ENCODE data around the gene WNT7A.

WNT7A gene

GRCh38 chr3:13792051-13792490, 87.8 kb downstream of the WNT7A start:
- TF ChIP-seq CTCF (IDR thresholded peaks at IDR 0.05; ENCODE audit: low read length) = no peak
- no peak for TF ChIP-seq EZH2 (IDR thresholded peaks at IDR 0.05; ENCODE audit: borderline replicate concordance, low read length)
- Histone ChIP-seq H3K9me2 (ENCODE audit: low read depth, low read length) (no peaks in the 10 kb centered on the region), H3K4me1 (ENCODE audit: insufficient read depth, low read length, severe bottlenecking) (no peaks in the 10 kb centered on the region), H3K79me2 (ENCODE audit: insufficient read depth, low read length) (no peaks in the 10 kb centered on the region), H3K4me2 (ENCODE audit: low read length) (no peak overlapping the region), H3K4me3 (ENCODE audit: low read depth, low read length, poor library complexity, severe bottlenecking) (no peak overlapping the region), H3K27ac (ENCODE audit: low read depth, low read length, poor library complexity, severe bottlenecking) (no peak overlapping the region), H3K36me3 (ENCODE audit: insufficient read depth, low read length) (no peaks in the 10 kb centered on the region), H3K27me3 (ENCODE audit: insufficient read depth, low read length) (peaks cover 5% of the 10 kb centered on the region; the same call in 1 of the 2 replicates), H3F3A (ENCODE audit: insufficient read depth, low read length) (no peaks in the 10 kb centered on the region), H3K9me3 (ENCODE audit: low read length) (no peaks in the 10 kb centered on the region), H2AFZ (ENCODE audit: low read length) (no peak overlapping the region), H3K9ac (ENCODE audit: low read length) (no peak overlapping the region), H4K20me1 (ENCODE audit: insufficient read depth, low read length) (no peaks in the 10 kb centered on the region)

- no peak for TF ChIP-seq EZH2 (IDR thresholded peaks at IDR 0.05; ENCODE audit: borderline replicate concordance, low read length)
- no peak for TF ChIP-seq CTCF (IDR thresholded peaks at IDR 0.05; ENCODE audit: low read length)
- no peaks in the 10 kb centered on the region for H3K9me3 ChIP-seq (ENCODE audit: low read length)
- H4K20me1 ChIP-seq (ENCODE audit: insufficient read depth, low read length) = no peaks in the 10 kb centered on the region
- no peak overlapping the region for H3K9ac ChIP-seq (ENCODE audit: low read length)
- no peaks in the 10 kb centered on the region for H3K9me2 ChIP-seq (ENCODE audit: low read depth, low read length)
- H3K4me3 ChIP-seq (ENCODE audit: low read depth, low read length, poor library complexity, severe bottlenecking) = no peak overlapping the region
- no peaks in the 10 kb centered on the region for H3K79me2 ChIP-seq (ENCODE audit: insufficient read depth, low read length)
- H3K4me1 ChIP-seq (ENCODE audit: insufficient read depth, low read length, severe bottlenecking) = no peaks in the 10 kb centered on the region
- no peaks in the 10 kb centered on the region for H3K36me3 ChIP-seq (ENCODE audit: insufficient read depth, low read length)
- no peak overlapping the region for H3K27ac ChIP-seq (ENCODE audit: low read depth, low read length, poor library complexity, severe bottlenecking)
- H3F3A ChIP-seq (ENCODE audit: insufficient read depth, low read length) = no peaks in the 10 kb centered on the region
- H3K27me3 ChIP-seq (ENCODE audit: insufficient read depth, low read length) = peaks cover 5% of the 10 kb centered on the region; the same call in 1 of the 2 replicates
- H3K4me2 ChIP-seq (ENCODE audit: low read length) = no peak overlapping the region
- H2AFZ ChIP-seq (ENCODE audit: low read length) = no peak overlapping the region
Measured at GRCh38 chr3:13791198-13792050, 88.4 kb downstream of the WNT7A start.

- Histone ChIP-seq H4K20me1 (ENCODE audit: insufficient read depth, low read length) (no peaks in the 10 kb centered on the region), H3K36me3 (ENCODE audit: insufficient read depth, low read length) (no peaks in the 10 kb centered on the region), H3K4me3 (ENCODE audit: low read depth, low read length, poor library complexity, severe bottlenecking) (no peak overlapping the region), H3K79me2 (ENCODE audit: insufficient read depth, low read length) (no peaks in the 10 kb centered on the region), H3K9me3 (ENCODE audit: low read length) (no peaks in the 10 kb centered on the region), H2AFZ (ENCODE audit: low read length) (no peak overlapping the region), H3K9me2 (ENCODE audit: low read depth, low read length) (no peaks in the 10 kb centered on the region), H3K9ac (ENCODE audit: low read length) (no peak overlapping the region), H3K4me2 (ENCODE audit: low read length) (no peak overlapping the region), H3K27ac (ENCODE audit: low read depth, low read length, poor library complexity, severe bottlenecking) (no peak overlapping the region), H3K4me1 (ENCODE audit: insufficient read depth, low read length, severe bottlenecking) (no peaks in the 10 kb centered on the region), H3K27me3 (ENCODE audit: insufficient read depth, low read length) (peaks cover 5% of the 10 kb centered on the region; the same call in 1 of the 2 replicates), H3F3A (ENCODE audit: insufficient read depth, low read length) (no peaks in the 10 kb centered on the region)
- no peak for TF ChIP-seq EZH2 (IDR thresholded peaks at IDR 0.05; ENCODE audit: borderline replicate concordance, low read length)
Measured at GRCh38 chr3:13790376-13791197, 89.3 kb downstream of the WNT7A start.

Data from OCI-LY1 (cell line).